ENCODE data around the gene DSG1. TPM values are rescaled to one million over a fixed set of nuclear protein-coding genes. Genes with fewer than 3 reads are reported as not detected.

DSG1 gene
- total RNA-seq, 1 experiment from 2014 or later: 0.09 TPM

GRCh38 chr18:31274931-31275330, 43.0 kb upstream of the DSG1 start:
- no peak overlapping the region for H3K4me3 Mint-ChIP-seq

More at GRCh38 chr18:31274931-31275330, 43.0 kb upstream of the DSG1 start:
- DNase-seq (ENCODE audit: low spot score) (no peak), ATAC-seq (no peak)
- no peaks in the 10 kb centered on the region for H3K27me3 Mint-ChIP-seq (ENCODE audit: low read depth)
- no peaks in the 10 kb centered on the region for H3K9me3 Mint-ChIP-seq
- CTCF ChIA-PET: no interaction called here
- H3K4me1 Mint-ChIP-seq: peaks cover 20% of the 10 kb centered on the region
- peak overlapping the region; percentile 7; the same call in 1 of the 2 replicates for H3K27ac Mint-ChIP-seq
- POLR2A ChIA-PET: no interaction called here
- no peak for TF ChIP-seq E2F1 (CRISPR knock-in tag; IDR thresholded peaks at IDR 0.05)
- no peak for TF ChIP-seq KAT7 (CRISPR knock-in tag; IDR thresholded peaks at IDR 0.05; ENCODE audit: borderline replicate concordance)
- no peak for TF ChIP-seq SMAD4 (CRISPR knock-in tag; IDR thresholded peaks at IDR 0.05)
- TF ChIP-seq ETV6 (CRISPR knock-in tag; IDR thresholded peaks at IDR 0.05): no peak
- no peak for TF ChIP-seq MYBL2 (CRISPR knock-in tag; IDR thresholded peaks at IDR 0.05)
- TF ChIP-seq ZBTB21 (CRISPR knock-in tag; IDR thresholded peaks at IDR 0.05; ENCODE audit: borderline replicate concordance): no peak
- TF ChIP-seq PREB (CRISPR knock-in tag; IDR thresholded peaks at IDR 0.05; ENCODE audit: borderline replicate concordance): no peak
- no peak for TF ChIP-seq ZNF281 (CRISPR knock-in tag; IDR thresholded peaks at IDR 0.05)
- TF ChIP-seq ZNF232 (CRISPR knock-in tag; IDR thresholded peaks at IDR 0.05): no peak
- no peak for TF ChIP-seq JUN (CRISPR knock-in tag; IDR thresholded peaks at IDR 0.05)
- no peak for TF ChIP-seq PRDM15 (CRISPR knock-in tag; IDR thresholded peaks at IDR 0.05)
- no peak for TF ChIP-seq MXD4 (CRISPR knock-in tag; IDR thresholded peaks at IDR 0.05; ENCODE audit: borderline replicate concordance)
- no peak for TF ChIP-seq FOXJ3 (CRISPR knock-in tag; IDR thresholded peaks at IDR 0.05; ENCODE audit: borderline replicate concordance)
- no peak for TF ChIP-seq MLX (CRISPR knock-in tag; IDR thresholded peaks at IDR 0.05)
- no peak for TF ChIP-seq ARID4B (CRISPR knock-in tag; IDR thresholded peaks at IDR 0.05; ENCODE audit: borderline replicate concordance)
- H3K36me3 Mint-ChIP-seq: no peaks in the 10 kb centered on the region
